Lower lobe of right lung (tissue), 2 donors: Measurements from ENCODE around the gene PLTP. TPM values are rescaled to one million over a fixed set of nuclear protein-coding genes. Genes with fewer than 3 reads are reported as not detected.
A peak's percentile ranks its signal among the peaks of the same experiment; 100 is the strongest.

Experiments
- ATAC-seq, 2 donors: fragments of 200-7000 bp; cut with Tn5 transposase; one replicate each; pipeline ENCODE4 v1.9.1; 2020 to 2022; ENCODE audit warnings: mild to moderate bottlenecking in 2 of 2, moderate library complexity in 2 of 2
- DNase-seq: peaks from one replicate; pipeline ENCODE4 v3.0.0-alpha.2; 2020
- H3K27ac ChIP-seq: fragments of 200-600 bp; one replicate; pipeline ENCODE4 v1.8.0; 2022
- H3K27me3 ChIP-seq: fragments of 200-600 bp; one replicate; pipeline ENCODE4 v1.8.0; 2022; ENCODE audit warnings: low read depth
- H3K36me3 ChIP-seq: fragments of 200-600 bp; one replicate; pipeline ENCODE4 v1.8.0; 2022; ENCODE audit warnings: mild to moderate bottlenecking
- H3K4me1 ChIP-seq: fragments of 200-600 bp; one replicate; pipeline ENCODE4 v1.8.0; 2022
- H3K4me3 ChIP-seq: fragments of 200-600 bp; one replicate; pipeline ENCODE4 v1.8.0; 2022; ENCODE audit warnings: mild to moderate bottlenecking
- H3K9me3 ChIP-seq: fragments of 200-600 bp; one replicate; pipeline ENCODE4 v1.8.0; 2022
- intact Hi-C: fragments of 100-400 bp; cut with DNase I; formaldehyde crosslinking; loops from one replicate; pipeline ENCODE4 v1.11.0; 2022
- total RNA-seq: library from RNA; stranded (reverse); fragmentation: NEBNext Ultra II Directional; extraction: Animal tissue kit (Norgen Biotek cat#: 25700); gene quantifications from one replicate; pipeline ENCODE4 v1.2.1, GENCODE V29; 2021
- TF ChIP-seq, protein P1 (sequence below): fragments of 200-600 bp; IDR thresholded peaks from one replicate; pipeline ENCODE4 v1.8.0; 2022; ENCODE audit warnings: antibody characterized with exemption, mild to moderate bottlenecking
- donor health status: DM: no; HTN: yes; CAD: no; lungs with severe emphysema.

The PLTP gene
- total RNA-seq, 1 donor from 2014 or later = 145 TPM

DNA sequence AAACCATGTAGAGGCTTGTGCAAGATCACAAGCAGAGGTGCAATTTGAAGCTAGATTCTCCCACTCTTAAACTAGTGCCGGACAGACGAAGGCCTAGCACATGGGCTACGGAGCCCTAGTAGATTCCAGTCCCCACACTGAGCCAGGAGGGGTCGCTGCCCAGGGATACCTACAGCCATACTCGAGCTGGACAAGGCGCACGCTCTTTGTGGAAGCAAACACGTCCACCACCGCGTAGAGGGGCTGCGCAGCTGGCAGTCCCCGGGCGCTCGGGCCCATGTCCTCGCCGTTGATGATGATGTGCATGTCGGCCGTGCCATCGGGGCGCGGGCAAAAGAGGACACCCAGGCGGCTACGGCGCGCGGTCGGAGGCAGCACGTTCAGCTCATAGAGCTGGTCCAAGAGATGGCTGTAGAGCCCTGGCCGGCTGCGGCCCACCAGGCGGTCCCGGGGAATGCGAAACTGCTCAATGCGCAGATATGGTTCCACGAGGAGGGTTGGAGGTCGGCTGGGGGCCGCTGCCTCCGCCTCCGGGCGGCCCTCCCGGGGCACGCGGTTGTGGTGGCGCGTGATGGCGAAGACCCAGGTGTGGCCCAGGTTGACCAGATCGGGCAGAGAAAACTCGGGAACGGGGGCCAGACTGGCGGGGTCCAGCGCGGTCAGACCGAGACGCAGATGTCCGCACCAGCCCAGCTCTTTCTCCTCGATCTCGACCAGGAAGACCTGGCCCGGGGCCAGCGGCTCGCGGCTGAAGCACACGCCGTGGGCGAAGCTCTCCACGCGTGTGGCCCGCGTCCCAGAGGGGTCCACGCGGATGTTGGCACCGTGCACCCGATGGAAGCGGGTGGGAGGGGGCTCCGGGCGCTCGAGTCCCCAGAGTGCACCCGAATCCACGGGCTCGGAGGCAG, 21.6 kb downstream of the PLTP start:
- DNase-seq (peak; percentile 88), ATAC-seq (peak; percentile 88 to 90)
- H3K9me3 ChIP-seq = no peaks in the 10 kb centered on the region
- peak overlapping the region; percentile 82 for H3K27ac ChIP-seq
- peak overlapping the region; percentile 99 for H3K4me3 ChIP-seq
- peaks cover 34% of the 10 kb centered on the region for H3K4me1 ChIP-seq
- no peaks in the 10 kb centered on the region for H3K27me3 ChIP-seq
- TF ChIP-seq, protein P1, sequence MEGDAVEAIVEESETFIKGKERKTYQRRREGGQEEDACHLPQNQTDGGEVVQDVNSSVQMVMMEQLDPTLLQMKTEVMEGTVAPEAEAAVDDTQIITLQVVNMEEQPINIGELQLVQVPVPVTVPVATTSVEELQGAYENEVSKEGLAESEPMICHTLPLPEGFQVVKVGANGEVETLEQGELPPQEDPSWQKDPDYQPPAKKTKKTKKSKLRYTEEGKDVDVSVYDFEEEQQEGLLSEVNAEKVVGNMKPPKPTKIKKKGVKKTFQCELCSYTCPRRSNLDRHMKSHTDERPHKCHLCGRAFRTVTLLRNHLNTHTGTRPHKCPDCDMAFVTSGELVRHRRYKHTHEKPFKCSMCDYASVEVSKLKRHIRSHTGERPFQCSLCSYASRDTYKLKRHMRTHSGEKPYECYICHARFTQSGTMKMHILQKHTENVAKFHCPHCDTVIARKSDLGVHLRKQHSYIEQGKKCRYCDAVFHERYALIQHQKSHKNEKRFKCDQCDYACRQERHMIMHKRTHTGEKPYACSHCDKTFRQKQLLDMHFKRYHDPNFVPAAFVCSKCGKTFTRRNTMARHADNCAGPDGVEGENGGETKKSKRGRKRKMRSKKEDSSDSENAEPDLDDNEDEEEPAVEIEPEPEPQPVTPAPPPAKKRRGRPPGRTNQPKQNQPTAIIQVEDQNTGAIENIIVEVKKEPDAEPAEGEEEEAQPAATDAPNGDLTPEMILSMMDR = peak; percentile 73
- intact Hi-C loops = no loop called here
- peaks cover 52% of the 10 kb centered on the region for H3K36me3 ChIP-seq

DNA sequence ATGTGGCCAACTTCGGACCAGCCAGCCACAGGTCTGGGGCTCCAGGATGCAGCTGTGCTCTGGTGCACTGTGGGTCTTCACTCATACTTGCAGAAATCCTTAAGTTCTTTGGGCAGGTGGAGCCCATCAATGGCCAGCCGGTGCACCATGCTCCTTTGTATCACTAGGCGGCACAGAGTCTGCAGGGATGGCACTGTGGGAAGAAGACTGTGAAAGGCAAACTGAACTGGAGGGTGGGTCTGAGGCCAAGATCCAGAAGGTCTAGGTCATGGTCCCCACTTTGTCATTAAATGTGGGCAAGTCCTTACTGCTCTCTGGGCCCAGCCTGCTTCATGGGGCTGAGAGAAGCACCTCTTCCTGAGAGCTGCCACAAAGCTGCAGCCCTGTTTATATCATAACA, 23.3 kb downstream of the PLTP start:
- no peak for DNase-seq
- peaks cover 33% of the 10 kb centered on the region for H3K4me1 ChIP-seq
- intact Hi-C loops = no loop called here
- H3K36me3 ChIP-seq = peaks cover 48% of the 10 kb centered on the region
- H3K4me3 ChIP-seq = no peak overlapping the region
- no peaks in the 10 kb centered on the region for H3K27me3 ChIP-seq
- TF ChIP-seq, protein P1 = no peak
- no peak overlapping the region for H3K27ac ChIP-seq
- no peaks in the 10 kb centered on the region for H3K9me3 ChIP-seq
- no peak for ATAC-seq

DNA sequence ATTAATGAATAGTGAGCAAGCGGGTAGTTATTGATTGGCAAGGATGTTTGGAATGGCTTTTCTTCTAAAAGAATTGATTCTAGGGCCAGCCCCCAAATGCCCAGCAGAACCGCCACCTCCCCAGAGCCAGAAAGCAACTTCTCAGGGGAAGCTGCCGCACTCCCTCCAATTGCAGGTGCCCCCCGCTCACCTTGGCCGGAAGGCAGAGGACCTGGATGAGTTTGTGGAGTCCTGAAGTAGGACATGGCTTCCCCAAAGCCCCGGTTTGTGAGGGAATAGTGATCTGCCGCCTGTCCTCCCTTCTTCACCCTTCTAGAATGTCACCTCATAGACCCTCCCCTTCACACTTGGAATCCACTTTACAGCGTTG, 24.6 kb downstream of the PLTP start, which contains the start of gene SPATA25:
Gene SPATA25 (minus strand): TSS at position 277 of the 370 bp plus-strand sequence. CDS start 32 bp downstream, at position 245.
- TF ChIP-seq, protein P1 = no peak
- no peak within 1 kb of the TSS for H3K27ac ChIP-seq
- H3K27me3 ChIP-seq = no peaks in the 10 kb centered on the region
- peaks cover 48% of the 10 kb centered on the region for H3K36me3 ChIP-seq
- H3K9me3 ChIP-seq = no peaks in the 10 kb centered on the region
- H3K4me3 ChIP-seq = no peak within 1 kb of the TSS
- DNase-seq = no peak
- H3K4me1 ChIP-seq = peaks cover 20% of the 10 kb centered on the region
- no peak for ATAC-seq
- intact Hi-C loops = no loop called here

DNA sequence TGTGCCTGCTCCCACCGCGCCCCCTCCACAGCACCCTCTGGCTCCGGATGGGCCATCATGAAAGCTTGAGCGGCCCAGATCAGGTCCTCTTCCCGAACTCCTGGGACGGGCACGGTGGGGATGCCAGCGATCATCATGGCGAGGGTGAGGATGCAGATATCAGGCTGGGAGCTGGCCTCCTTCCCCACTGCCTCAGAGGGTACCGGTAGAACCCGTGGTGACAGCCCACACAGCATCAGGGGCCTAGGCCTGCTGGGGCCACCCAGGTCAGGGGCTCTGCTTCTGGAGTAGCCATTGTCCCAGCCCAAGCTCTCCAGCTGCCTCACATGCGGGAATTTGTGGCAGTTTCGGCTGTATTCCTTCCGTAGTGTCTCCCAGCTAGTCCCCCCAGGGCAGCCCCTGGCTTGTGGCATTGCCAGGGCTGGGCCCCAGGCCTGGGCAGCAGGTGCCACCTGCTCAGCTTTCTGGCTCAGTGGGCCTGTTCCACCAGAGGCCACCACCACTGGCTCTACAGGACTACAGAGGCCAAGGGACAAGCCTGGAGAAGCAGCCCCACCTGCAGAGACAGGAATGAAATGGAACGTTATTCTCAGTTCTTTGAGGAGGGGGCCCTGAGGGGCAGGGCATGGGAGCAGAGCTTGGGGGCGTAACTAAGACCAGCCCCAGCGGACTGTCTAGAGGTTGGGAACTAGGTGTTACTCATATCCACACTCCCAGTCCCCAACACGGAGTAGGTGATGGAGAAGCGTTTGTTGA, 25.2 kb downstream of the PLTP start:
- Histone ChIP-seq H3K9me3 (no peaks in the 10 kb centered on the region), H3K4me1 (peaks cover 19% of the 10 kb centered on the region), H3K36me3 (peaks cover 49% of the 10 kb centered on the region), H3K27me3 (no peaks in the 10 kb centered on the region), H3K4me3 (no peak overlapping the region), H3K27ac (no peak overlapping the region)
- ATAC-seq (no peak), DNase-seq (no peak)
- TF ChIP-seq, protein P1 = no peak
- intact Hi-C loops = no loop called here

DNA sequence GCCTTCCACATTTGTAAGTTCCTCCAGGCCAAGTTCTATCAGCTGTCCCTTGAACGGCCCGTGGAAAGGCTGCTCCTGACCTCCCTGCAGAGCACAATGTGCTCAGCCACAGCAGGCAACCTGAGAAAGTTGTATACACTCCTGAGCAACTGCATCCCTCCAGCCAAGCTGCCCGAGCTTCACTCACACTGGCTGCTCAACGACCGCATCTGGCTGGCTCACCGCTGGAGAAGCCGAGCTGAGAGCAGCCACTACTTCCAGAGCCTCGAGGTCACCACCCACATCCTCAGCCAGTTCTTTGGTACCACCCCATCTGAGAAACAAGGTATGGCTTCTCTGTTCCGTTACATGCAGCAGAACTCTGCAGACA, 28.9 kb downstream of the PLTP start:
- intact Hi-C loops = no loop called here
- no peaks in the 10 kb centered on the region for H3K27me3 ChIP-seq
- peaks cover 56% of the 10 kb centered on the region for H3K36me3 ChIP-seq
- peaks cover 8% of the 10 kb centered on the region for H3K4me1 ChIP-seq
- DNase-seq = no peak
- H3K4me3 ChIP-seq = no peak overlapping the region
- no peak overlapping the region for H3K27ac ChIP-seq
- TF ChIP-seq, protein P1 = no peak
- no peaks in the 10 kb centered on the region for H3K9me3 ChIP-seq
- ATAC-seq = no peak
